Naive thymus-derived CD4-positive, alpha-beta T cell (primary cell): Measurements from ENCODE around the gene PIP5K1B. TPM values are rescaled to one million over a fixed set of nuclear protein-coding genes. Genes with fewer than 3 reads are reported as not detected.

Source experiments
- ATAC-seq: fragments of 150-1000 bp; cut with Tn5 transposase; 2 replicates; pipeline ENCODE4 v1.10.0; 2021; ENCODE audit warnings: mild to moderate bottlenecking, moderate library complexity
- CTCF ChIA-PET: fragments of 350-600 bp; sonication (Branson Sonifier 250); formaldehyde crosslinking; loops from one replicate; lab custom pipeline; 2021; ENCODE audit warnings: antibody characterized with exemption; lab: Charles Lee
- POLR2A ChIA-PET: fragments of 350-600 bp; sonication (Branson Sonifier 250); formaldehyde crosslinking; loops from one replicate; lab custom pipeline; 2021; ENCODE audit warnings: antibody characterized with exemption, inconsistent platforms; lab: Charles Lee
- DNase-seq, 9 donors: peaks; one replicate each; pipeline versions ENCODE4 v3.0.0 to v3.0.0-alpha.2; 2020 to 2022; ENCODE audit warnings: mixed read lengths in 1 of 9
- H3K27ac ChIP-seq: one replicate; pipeline ENCODE4 v1.7.0; 2013; ENCODE audit warnings: mild to moderate bottlenecking, low read depth, low read length, moderate library complexity
- H3K27me3 ChIP-seq, 2 donors: one replicate each; pipeline ENCODE4 v1.7.0; 2013; ENCODE audit warnings: low read length in 2 of 2, mild to moderate bottlenecking in 2 of 2, moderate library complexity in 2 of 2; ENCODE audit not compliant: control insufficient read depth in 2 of 2, insufficient read depth in 2 of 2
- H3K36me3 ChIP-seq, 3 experiments: 1 replicate in 2 of 3; 2 replicates in 1 of 3; pipeline ENCODE4 v1.7.0; 2013; ENCODE audit warnings: low read length in 3 of 3, mild to moderate bottlenecking in 3 of 3, moderate library complexity in 1 of 3; ENCODE audit not compliant: insufficient read depth in 3 of 3, control insufficient read depth in 2 of 3
- H3K4me1 ChIP-seq, 2 donors: one replicate each; pipeline ENCODE4 v1.7.0; 2013; ENCODE audit warnings: low read length in 2 of 2, mild to moderate bottlenecking in 2 of 2, moderate library complexity in 1 of 2; ENCODE audit not compliant: control insufficient read depth in 2 of 2, insufficient read depth in 2 of 2
- H3K4me3 ChIP-seq: 2 replicates; pipeline ENCODE4 v1.7.0; 2013; ENCODE audit warnings: mild to moderate bottlenecking, low read length
- H3K9me3 ChIP-seq, 3 experiments: 1 replicate in 2 of 3; 2 replicates in 1 of 3; pipeline ENCODE4 v1.7.0; 2013; ENCODE audit warnings: low read length in 3 of 3; ENCODE audit not compliant: control insufficient read depth in 2 of 3
- H3K27ac Mint-ChIP-seq, 9 donors: one replicate each; pipeline ENCODE4 v1.8.0; 2020 to 2022; ENCODE audit warnings: mixed read lengths in 9 of 9, mild to moderate bottlenecking in 8 of 9, moderate library complexity in 5 of 9, inconsistent platforms in 2 of 9
- H3K27me3 Mint-ChIP-seq, 5 donors: one replicate each; pipeline ENCODE4 v1.8.0; 2021 to 2022; ENCODE audit warnings: mixed read lengths in 5 of 5, mild to moderate bottlenecking in 1 of 5
- H3K36me3 Mint-ChIP-seq, 5 donors: one replicate each; pipeline ENCODE4 v1.8.0; 2020 to 2022; ENCODE audit warnings: mixed read lengths in 5 of 5, mild to moderate bottlenecking in 3 of 5, inconsistent platforms in 1 of 5
- H3K4me1 Mint-ChIP-seq, 7 donors: one replicate each; pipeline ENCODE4 v1.8.0; 2020 to 2022; ENCODE audit warnings: mixed read lengths in 7 of 7, mild to moderate bottlenecking in 3 of 7, inconsistent platforms in 1 of 7
- H3K4me3 Mint-ChIP-seq, 10 donors: one replicate each; pipeline ENCODE4 v1.8.0; 2020 to 2022; ENCODE audit warnings: mild to moderate bottlenecking in 10 of 10, mixed read lengths in 10 of 10, moderate library complexity in 6 of 10, inconsistent platforms in 2 of 10
- H3K9me3 Mint-ChIP-seq, 11 donors: one replicate each; pipeline ENCODE4 v1.8.0; 2020 to 2022; ENCODE audit warnings: mixed read lengths in 11 of 11, mild to moderate bottlenecking in 4 of 11, inconsistent platforms in 1 of 11, moderate library complexity in 1 of 11
- intact Hi-C, 2 donors: fragments of 100-400 bp; cut with micrococcal nuclease; formaldehyde crosslinking; loops; one replicate each; pipeline ENCODE4 v1.15.1; 2023
- polyA plus RNA-seq, 2 donors: library from polyadenylated mRNA; unstranded; fragments of 300-500 nt; fragmentation: Illumina TruSeq; gene quantifications; one replicate each; pipeline ENCODE4 v1.2.3, GENCODE V29; 2021
- total RNA-seq, 6 experiments: library from RNA in 5 of 6; stranded (reverse) in 5 of 6; gene quantifications; 1 replicate in 5 of 6; 2 replicates in 1 of 6; pipeline ENCODE4 v1.2.3 and lab custom pipeline; 2021 to 2026

The PIP5K1B gene
- total and polyA plus RNA-seq, 7 experiments from 2014 or later: 0.08 to 4.2 (median 0.54) TPM

DNA sequence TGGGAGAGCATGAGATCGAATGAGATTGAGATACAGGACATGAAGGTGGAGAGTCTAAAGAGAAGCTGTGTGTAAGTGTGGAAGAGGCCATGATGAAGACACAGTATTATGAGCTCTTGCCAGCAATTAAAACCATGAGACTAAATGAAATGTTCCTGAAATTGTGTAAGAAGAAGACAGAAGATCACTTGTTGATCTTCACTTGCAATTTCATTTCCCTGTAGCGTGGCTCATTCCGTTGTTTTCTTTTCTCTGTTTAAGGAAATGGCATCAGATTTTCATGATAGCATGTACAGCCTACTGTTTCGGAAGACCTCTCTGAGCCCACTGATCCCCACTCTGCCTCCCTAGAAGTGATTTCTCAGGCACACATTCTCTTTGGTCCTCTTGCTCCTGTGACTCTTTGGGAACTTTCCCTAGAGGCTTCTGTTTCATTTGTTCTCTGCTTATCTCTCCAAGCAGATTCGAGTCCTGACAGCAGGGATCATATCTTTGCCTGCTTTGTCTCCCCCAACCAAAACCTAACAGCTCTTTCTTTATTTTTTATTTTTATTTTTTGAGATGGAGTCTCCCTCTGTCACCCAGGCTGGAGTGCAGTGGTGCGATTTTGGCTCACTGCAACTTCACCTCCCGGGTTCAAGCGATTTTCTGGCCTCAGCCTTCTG is 16.8 kb downstream of the PIP5K1B start:
- Histone ChIP-seq H3K9me3 (no peaks in the 10 kb centered on the region), H3K4me3 (no peak overlapping the region), H3K27me3 (no peaks in the 10 kb centered on the region), H3K27ac (no peak overlapping the region), H3K4me1 (no peaks in the 10 kb centered on the region), H3K36me3 (no peaks in the 10 kb centered on the region)
- ChIA-PET POLR2A (no interaction called here), CTCF (no interaction called here)
- H3K36me3 Mint-ChIP-seq: peaks cover 0 to 4% (median 0%) of the 10 kb centered on the region in 5 donors
- peaks cover 0 to 8% (median 2%) of the 10 kb centered on the region in 11 donors for H3K9me3 Mint-ChIP-seq
- ATAC-seq (no peak), DNase-seq (no peak)
- no peak overlapping the region for H3K4me3 Mint-ChIP-seq
- intact Hi-C loops: no loop called here
- H3K4me1 Mint-ChIP-seq: no peaks in the 10 kb centered on the region
- peaks cover 23 to 36% (median 24%) of the 10 kb centered on the region in 5 donors for H3K27me3 Mint-ChIP-seq
- no peak overlapping the region for H3K27ac Mint-ChIP-seq

DNA sequence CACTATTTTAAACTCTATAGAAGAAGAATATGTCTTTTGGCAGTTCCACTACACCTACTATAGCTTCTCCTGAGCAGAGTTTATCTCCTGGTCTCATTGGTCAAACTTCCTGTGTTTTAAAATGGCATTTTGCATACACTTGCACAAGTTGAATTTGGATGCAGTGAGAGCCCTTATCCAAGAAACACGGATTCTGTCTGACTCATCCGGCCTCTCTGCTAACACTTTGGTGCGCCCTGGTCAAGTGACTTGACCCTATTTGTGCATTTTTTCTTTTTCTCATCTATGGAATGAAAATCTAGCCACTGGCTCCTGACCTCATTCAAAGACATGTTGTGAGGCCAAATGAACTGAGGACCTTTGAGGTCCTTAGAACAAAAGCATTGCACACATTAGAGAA is 20.0 kb downstream of the PIP5K1B start:
- Mint-ChIP-seq H3K9me3 (peaks cover 0 to 8% (median 2%) of the 10 kb centered on the region in 11 donors), H3K4me3 (no peak overlapping the region), H3K27me3 (peaks cover 23 to 55% (median 40%) of the 10 kb centered on the region in 5 donors), H3K4me1 (no peaks in the 10 kb centered on the region), H3K27ac (no peak overlapping the region), H3K36me3 (peaks cover 0 to 4% (median 0%) of the 10 kb centered on the region in 5 donors)
- no peaks in the 10 kb centered on the region for H3K27me3 ChIP-seq
- ChIA-PET CTCF (no interaction called here), POLR2A (no interaction called here)
- H3K9me3 ChIP-seq: no peaks in the 10 kb centered on the region
- intact Hi-C loops: no loop called here
- no peaks in the 10 kb centered on the region for H3K36me3 ChIP-seq
- no peaks in the 10 kb centered on the region for H3K4me1 ChIP-seq
- ATAC-seq: no peak
- no peak overlapping the region for H3K27ac ChIP-seq
- DNase-seq: no peak
- H3K4me3 ChIP-seq: no peak overlapping the region

DNA sequence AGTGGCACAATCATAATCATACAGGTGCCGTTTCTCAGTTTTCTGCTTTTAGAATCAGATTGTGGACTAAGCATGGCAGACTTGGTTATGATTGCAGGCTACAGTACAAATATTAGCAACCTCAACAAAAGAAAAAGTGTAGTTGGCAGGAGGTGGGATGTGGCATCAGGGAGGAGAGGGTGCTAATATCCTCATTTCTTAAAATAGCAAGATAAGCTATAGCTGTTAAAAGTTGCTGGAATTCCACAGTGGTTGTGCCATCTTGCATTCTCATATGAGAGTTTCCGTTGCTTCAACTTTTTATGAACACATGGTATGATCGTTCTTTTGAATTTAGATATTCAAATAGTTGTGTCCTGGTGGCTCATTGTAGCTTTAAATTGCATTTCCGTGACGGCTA is 21.4 kb downstream of the PIP5K1B start:
- Mint-ChIP-seq H3K9me3 (peaks cover 0 to 8% (median 2%) of the 10 kb centered on the region in 11 donors), H3K27ac (no peak overlapping the region), H3K4me1 (no peaks in the 10 kb centered on the region), H3K36me3 (peaks cover 0 to 4% (median 0%) of the 10 kb centered on the region in 5 donors), H3K4me3 (no peak overlapping the region), H3K27me3 (peaks cover 25 to 55% (median 40%) of the 10 kb centered on the region in 5 donors)
- CTCF ChIA-PET: no interaction called here
- POLR2A ChIA-PET: no interaction called here
- H3K4me3 ChIP-seq: no peak overlapping the region
- intact Hi-C loops: no loop called here
- H3K4me1 ChIP-seq: no peaks in the 10 kb centered on the region
- H3K36me3 ChIP-seq: no peaks in the 10 kb centered on the region
- H3K9me3 ChIP-seq: no peaks in the 10 kb centered on the region
- no peak overlapping the region for H3K27ac ChIP-seq
- no peak for DNase-seq
- H3K27me3 ChIP-seq: no peaks in the 10 kb centered on the region
- ATAC-seq: no peak

DNA sequence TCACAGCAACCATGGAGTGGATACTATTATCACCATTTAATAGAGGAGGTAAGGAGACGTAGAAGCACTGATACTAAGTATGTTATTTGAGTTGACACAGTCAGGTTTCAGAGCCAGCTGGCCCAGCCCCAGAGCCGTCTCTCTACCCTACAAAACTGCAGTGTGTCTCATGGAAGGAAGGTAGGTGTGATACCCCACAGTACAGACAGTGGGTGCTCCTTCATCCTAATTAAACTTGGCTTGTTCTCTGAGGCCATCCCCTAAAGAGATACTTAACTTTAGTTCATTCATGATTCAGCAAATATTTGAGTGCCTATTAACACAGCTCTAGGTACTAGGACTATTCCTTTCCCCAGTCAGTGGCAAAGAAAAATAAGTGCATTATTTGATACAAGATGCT is 22.6 kb downstream of the PIP5K1B start:
- no peak overlapping the region for H3K4me3 Mint-ChIP-seq
- no peak overlapping the region for H3K27ac Mint-ChIP-seq
- peaks cover 0 to 8% (median 2%) of the 10 kb centered on the region in 11 donors for H3K9me3 Mint-ChIP-seq
- intact Hi-C loops: no loop called here
- Histone ChIP-seq H3K4me3 (no peak overlapping the region), H3K27me3 (no peaks in the 10 kb centered on the region), H3K36me3 (no peaks in the 10 kb centered on the region), H3K27ac (no peak overlapping the region), H3K4me1 (no peaks in the 10 kb centered on the region), H3K9me3 (no peaks in the 10 kb centered on the region)
- H3K27me3 Mint-ChIP-seq: peaks cover 31 to 58% (median 40%) of the 10 kb centered on the region in 5 donors
- H3K4me1 Mint-ChIP-seq: no peaks in the 10 kb centered on the region
- H3K36me3 Mint-ChIP-seq: peaks cover 0 to 4% (median 0%) of the 10 kb centered on the region in 5 donors
- ATAC-seq (no peak), DNase-seq (no peak)
- ChIA-PET CTCF (no interaction called here), POLR2A (no interaction called here)

DNA sequence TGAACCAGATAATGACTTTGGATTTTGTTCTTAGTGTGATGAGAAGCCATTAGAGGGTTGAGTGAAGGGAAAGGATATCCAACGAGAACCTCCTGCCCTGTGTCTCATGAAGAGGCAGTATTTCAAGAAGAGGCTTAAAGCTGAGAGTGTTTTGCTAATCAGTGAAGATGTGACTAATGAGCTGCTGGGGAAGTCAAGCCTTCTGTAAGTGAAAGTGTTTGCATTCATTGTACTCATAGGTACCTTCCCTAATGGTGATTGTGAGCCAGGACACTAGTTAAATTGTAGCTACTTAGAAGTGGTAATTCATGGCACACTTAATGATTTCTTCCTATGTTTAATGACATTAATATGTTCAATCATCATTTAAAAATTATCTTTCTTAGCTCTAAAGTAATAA is 23.7 kb downstream of the PIP5K1B start:
- peaks cover 0 to 4% (median 0%) of the 10 kb centered on the region in 5 donors for H3K36me3 Mint-ChIP-seq
- no peaks in the 10 kb centered on the region for H3K9me3 ChIP-seq
- no peak overlapping the region for H3K27ac Mint-ChIP-seq
- no peak for ATAC-seq
- H3K36me3 ChIP-seq: no peaks in the 10 kb centered on the region
- no peaks in the 10 kb centered on the region for H3K4me1 Mint-ChIP-seq
- no peak overlapping the region for H3K4me3 Mint-ChIP-seq
- no peaks in the 10 kb centered on the region for H3K4me1 ChIP-seq
- POLR2A ChIA-PET: no interaction called here
- no peaks in the 10 kb centered on the region for H3K27me3 ChIP-seq
- peaks cover 0 to 6% (median 2%) of the 10 kb centered on the region in 11 donors for H3K9me3 Mint-ChIP-seq
- peaks cover 24 to 53% (median 31%) of the 10 kb centered on the region in 5 donors for H3K27me3 Mint-ChIP-seq
- no peak overlapping the region for H3K27ac ChIP-seq
- intact Hi-C loops: no loop called here
- CTCF ChIA-PET: no interaction called here
- no peak for DNase-seq
- no peak overlapping the region for H3K4me3 ChIP-seq

DNA sequence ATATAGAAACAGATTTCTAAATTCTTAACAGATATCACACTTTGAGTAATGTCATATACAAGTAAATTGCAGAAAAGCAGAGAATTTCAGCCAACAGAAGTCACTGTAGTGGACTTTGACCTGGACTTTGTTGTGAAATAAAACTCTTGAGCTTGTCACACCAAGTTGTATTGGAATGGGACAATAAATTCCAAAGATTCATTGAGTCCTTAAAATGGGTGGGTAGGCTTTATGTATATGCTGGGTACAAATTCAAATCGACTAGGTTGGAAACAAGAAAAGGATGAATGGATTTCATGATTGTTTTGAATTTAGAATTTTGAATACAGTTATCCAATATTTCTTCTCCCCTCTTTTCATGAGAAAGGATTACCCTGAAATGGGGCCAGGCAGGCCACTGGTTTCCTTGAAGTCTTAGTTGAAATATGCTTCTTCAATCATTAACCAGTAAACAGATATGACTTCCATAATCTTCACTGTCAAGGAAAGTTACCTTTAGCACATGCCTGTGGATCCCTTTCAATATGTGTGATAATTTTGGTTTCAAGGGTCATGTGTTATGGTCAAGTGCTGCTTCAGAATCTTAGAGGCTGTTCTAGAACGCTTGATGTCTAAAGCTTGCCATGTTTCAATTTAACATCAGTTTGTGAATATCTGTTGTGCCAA is 25.7 kb downstream of the PIP5K1B start:
- Mint-ChIP-seq H3K36me3 (no peaks in the 10 kb centered on the region), H3K27me3 (peaks cover 18 to 50% (median 32%) of the 10 kb centered on the region in 5 donors), H3K4me3 (no peak overlapping the region), H3K9me3 (peaks cover 0 to 5% (median 0%) of the 10 kb centered on the region in 11 donors), H3K27ac (no peak overlapping the region), H3K4me1 (no peaks in the 10 kb centered on the region)
- Histone ChIP-seq H3K4me3 (no peak overlapping the region), H3K27me3 (no peaks in the 10 kb centered on the region), H3K36me3 (no peaks in the 10 kb centered on the region), H3K4me1 (no peaks in the 10 kb centered on the region), H3K27ac (no peak overlapping the region), H3K9me3 (no peaks in the 10 kb centered on the region)
- ChIA-PET CTCF (interaction anchor here (0.6 kb wide), 1 partner anchor 153 kb away, joined by 4 read pairs; no protein-coding TSS in a partner anchor), POLR2A (no interaction called here)
- ATAC-seq: no peak
- DNase-seq: no peak
- intact Hi-C loops: no loop called here
